ENCODE measurements around the gene METTL25B.

GRCh38 chr1:156712626-156713025 lies 15.6 kb upstream of the METTL25B start:
- no peak for TF ChIP-seq CTCF (IDR thresholded peaks at IDR 0.05; ENCODE audit: low read depth, low read length, poor library complexity, severe bottlenecking)
- no peak for TF ChIP-seq EZH2phosphoT487 (IDR thresholded peaks at IDR 0.05; ENCODE audit: borderline replicate concordance, low read length)
